NOMO-1 treated with dmso at 0.1 percent for 144 hours (cell line): Measurements from ENCODE around the gene FSTL1.
A peak's percentile ranks its signal among the peaks of the same experiment; 100 is the strongest.

Source experiments
- DNase-seq: peaks from one replicate; lab custom pipeline; 2025; ENCODE audit not compliant: unreplicated experiment; lab: John Stamatoyannopoulos, UW

FSTL1 gene

DNA sequence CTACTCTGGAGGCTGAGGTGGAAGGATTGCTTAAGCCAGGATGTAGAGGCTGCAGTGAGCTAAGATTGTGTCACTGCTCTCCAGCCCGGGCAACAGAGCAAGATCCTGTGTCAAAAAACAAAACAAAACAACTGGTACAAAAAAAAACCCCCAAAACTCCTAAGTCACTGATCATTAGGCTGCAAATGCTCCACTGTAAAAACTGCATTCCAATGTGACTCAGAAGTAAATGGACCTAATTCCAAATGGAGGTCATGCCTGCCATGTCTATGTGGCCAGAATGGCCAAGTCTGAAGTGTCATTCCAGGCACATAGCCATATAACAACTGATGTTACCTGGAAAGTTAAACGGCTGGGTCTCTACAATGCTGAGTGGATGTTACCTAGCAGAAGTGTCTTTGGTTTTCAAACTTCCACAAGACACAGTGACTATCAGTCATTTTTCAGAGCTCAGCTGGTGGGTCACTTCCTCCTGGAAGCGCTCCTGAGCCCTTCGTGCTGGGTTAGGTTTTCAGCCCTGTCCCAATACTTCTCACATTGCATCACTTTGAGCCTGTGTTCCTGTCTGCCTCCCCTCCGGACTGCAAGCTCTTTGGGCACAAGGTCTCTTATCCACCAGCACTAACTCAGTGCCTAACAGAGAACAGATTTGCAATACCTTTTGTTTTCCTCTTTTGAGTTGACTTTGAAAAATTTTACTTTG lies 10.6 kb downstream of the FSTL1 start:
- DNase-seq, result peak; percentile 51

GRCh38 chr3:120438665-120439370 lies 12.0 kb downstream of the FSTL1 start:
- DNase-seq, result no peak

DNA sequence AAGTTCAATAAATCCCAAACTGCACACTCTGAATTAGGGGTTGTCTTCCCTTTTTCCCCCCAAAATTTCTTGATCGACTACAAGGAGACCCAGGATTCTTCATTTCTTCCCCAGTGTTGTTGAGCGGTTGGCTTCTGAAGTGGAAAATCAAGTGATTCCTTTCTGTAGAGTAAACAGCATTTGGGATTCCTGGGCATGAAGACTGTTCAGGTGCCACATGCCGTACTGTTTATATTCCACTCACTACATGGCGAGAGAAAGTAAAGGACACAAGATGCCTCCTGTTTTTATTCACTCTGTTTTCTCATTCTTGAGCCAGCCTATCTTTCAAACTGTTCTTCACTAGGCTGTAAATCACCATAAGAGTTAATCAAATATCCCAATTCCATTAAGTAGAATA lies 12.6 kb downstream of the FSTL1 start:
- no peak for DNase-seq

GRCh38 chr3:120437559-120437958 lies 13.2 kb downstream of the FSTL1 start:
- DNase-seq, result no peak

- DNase-seq, result no peak
Measured at GRCh38 chr3:120436523-120437050, 14.2 kb downstream of the FSTL1 start.

GRCh38 chr3:120435621-120436020 lies 15.2 kb downstream of the FSTL1 start:
- DNase-seq, result no peak

- no peak for DNase-seq
Measured at GRCh38 chr3:120433662-120434331, 17.0 kb downstream of the FSTL1 start.

GRCh38 chr3:120432150-120432860 lies 18.5 kb downstream of the FSTL1 start:
- DNase-seq, result no peak

GRCh38 chr3:120429921-120430361 lies 20.9 kb downstream of the FSTL1 start:
- no peak for DNase-seq

GRCh38 chr3:120428924-120429323 lies 21.9 kb downstream of the FSTL1 start:
- DNase-seq, result no peak

DNA sequence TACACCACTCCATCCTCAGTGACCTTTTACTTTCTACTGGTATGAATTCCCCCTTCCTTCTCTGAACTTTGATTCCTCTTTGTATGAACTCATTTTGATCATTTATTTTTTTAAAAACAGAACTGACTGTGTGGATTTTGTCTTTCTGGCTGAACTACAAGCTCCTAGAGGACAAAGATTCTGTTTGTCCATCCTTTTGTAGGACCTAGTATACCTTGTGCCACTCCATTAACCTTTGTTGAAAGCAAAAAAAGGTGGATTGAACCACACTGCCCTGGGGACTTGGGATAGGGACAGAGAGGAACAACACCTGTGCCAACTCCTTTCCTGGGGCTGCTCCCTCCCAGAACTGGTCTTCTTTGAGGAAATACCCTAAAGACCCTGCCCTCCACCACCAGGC lies 23.6 kb downstream of the FSTL1 start:
- DNase-seq, result no peak

DNA sequence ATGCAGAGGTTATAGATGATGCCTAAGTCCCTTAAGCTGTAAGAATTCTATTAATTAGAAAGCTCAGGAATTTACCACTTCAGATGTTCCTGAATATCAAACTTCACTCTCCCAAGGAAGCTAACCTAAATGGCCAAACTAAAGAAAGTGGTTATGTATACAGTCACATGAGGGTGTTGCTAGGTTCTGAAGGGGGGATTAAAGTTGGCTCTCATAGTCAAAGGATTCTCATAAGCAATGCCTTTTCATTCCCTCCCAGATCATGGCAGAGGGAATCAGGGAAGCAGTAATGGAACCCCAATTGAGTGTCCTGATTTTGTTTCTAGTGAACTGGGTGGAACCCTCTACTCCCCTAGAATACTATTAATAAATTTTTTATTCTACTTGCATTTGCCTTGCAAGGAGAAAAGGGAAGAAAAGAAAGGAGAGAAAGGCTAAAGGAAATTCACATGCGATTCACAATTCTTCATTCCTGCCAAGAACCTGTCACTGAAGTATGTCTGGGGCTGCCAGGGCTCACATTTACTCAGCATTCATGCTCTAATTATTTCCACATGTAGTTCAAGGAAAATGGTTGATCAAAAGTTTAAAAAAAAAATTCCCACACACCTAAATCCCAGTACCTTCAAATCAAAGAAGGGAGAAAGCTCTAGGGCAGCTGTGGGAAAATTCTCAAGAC lies 25.1 kb downstream of the FSTL1 start:
- DNase-seq, result no peak

DNA sequence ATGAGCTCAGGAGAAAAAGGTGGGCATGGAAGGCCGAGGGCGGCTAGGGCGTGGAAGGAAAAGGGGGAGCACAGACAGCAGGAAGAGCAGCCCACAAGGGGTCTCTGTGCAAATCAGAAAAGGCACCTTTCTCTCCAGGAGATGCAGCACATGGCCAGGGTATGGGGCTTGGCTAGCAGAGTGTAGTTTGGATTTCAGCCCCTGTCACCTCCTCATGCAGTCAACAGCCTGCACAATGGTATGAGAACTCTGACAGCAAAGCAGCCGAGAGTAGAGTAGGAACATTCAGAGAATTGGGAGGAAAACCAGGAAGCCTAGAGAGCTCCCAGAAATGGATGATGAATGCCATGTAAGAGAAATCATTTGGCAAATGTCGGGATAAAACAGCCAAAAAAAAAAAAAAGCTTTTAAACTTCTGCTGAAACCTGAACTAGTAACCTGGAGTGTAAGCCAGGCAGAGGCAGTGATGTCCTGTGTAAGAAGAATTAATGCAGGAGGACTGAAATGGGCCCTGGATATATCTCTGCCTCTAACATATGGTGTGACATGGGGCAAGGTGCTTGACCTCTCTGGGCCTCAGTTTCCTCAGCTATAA lies 25.7 kb downstream of the FSTL1 start:
- no peak for DNase-seq

GRCh38 chr3:120424506-120424905 lies 26.3 kb downstream of the FSTL1 start:
- no peak for DNase-seq

- no peak for DNase-seq
Measured at GRCh38 chr3:120423432-120423831, 27.4 kb downstream of the FSTL1 start.

DNA sequence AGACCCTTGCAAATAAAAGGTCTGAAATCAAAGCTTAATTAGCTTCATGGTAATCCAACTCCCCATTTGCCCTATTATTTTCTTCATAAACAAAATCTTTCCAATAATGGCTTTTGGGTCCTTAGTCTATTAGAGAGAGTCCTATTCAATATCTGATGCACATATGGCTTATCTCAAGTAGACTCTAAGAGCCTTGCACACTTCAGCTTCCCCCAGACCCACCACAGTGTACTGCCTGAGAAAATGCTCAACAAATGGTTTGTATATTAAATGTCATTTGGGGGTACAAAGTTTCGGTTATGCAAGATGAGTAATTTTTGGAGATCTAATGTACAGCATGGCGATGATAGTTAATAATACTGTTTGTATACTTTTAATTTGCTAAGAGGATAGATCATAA lies 28.9 kb downstream of the FSTL1 start:
- no peak for DNase-seq

DNA sequence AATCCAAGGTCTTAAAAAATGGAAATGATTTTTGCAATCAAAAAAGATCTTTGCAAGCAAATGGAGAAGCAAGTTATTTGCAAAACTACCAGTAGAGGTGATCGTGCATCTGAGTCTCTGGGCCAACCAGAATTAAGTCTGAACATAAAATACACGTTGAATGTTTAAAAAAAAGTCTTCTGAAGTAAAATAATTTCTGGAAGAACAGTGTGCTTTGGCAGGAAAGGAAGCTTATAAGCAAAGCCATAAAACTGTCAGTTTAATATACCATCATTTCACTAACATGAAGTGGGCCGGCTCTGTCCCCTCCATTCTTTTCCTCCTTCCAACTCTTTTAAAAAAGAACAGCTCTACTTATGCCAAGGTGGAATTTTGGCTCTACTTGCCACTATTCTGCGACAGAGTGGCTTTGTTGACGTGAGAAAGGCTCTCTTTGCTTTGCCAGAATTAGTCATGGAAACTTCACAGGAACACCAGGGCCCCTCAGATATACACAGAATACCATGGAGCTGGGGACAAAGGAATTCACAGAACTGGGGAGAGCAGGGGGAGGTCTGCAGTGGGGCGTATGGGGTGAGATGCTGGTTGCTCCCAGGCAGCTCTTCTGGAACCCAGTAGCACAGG lies 29.8 kb downstream of the FSTL1 start:
- no peak for DNase-seq

DNA sequence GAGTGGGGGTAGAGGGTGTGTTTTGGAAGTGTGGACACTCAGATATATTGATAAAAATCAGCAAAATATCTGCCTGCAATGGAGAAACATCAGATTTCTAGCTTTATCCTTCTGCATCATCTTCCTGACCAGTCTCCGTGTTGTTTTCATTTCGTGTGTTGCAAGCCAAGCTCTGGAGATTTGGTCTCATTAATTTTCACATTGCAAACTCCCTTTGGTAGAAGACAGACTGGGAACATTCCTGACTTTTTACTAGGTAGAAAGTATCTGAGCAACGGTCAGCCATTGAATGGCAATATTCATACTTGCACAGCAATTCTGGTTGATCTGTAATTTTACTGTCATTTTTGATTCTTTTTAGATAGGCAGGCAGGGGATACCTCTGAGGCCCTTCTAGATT lies 30.4 kb downstream of the FSTL1 start:
- DNase-seq, result no peak

GRCh38 chr3:120419797-120420196 lies 31.0 kb downstream of the FSTL1 start:
- DNase-seq, result no peak
